ENCODE data around the gene STX16. TPM values are rescaled to one million over a fixed set of nuclear protein-coding genes. Genes with fewer than 3 reads are reported as not detected.

STX16 gene
- total and polyA plus RNA-seq, 2 of the 13 experiments (the other 11 are each of a cell fraction or from before 2014, with no cell fraction given), result 28.0 to 72.7 TPM

DNA sequence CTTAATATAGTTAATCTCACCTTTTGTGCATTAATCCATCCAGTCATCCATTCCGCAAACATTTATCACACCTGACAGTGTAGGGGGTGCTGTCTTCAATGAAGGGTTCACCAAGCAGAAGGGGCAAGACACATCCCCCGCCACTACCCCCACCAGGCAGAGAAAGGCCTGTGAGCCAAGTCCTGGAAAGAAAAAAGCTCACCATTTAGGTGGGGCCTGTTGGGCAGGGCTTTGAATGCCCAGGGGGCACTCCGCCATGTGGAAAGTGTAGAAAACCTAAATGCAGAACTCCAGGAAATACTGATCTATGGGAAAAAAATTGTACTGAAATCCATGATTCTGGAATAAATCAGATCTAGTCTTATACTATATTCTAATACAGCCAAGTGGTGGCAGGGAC, 4.8 kb upstream of the STX16 start:
- in situ Hi-C loops (cut with HindIII; ENCODE audit: extremely low pct_ligation_motif_present, low pct_unique_long_range_greater_than_20kb) (no loop called here), intact Hi-C loops (cut with micrococcal nuclease; ENCODE audit: unreplicated experiment) (no loop called here)
- ChIA-PET CTCF (ENCODE audit: low intra/inter-chr PET ratio, low total read pairs) (no interaction called here), POLR2A (no interaction called here)
- H3K27ac ChIP-seq (ENCODE audit: extremely low read length, insufficient read depth, low read length), result no peak overlapping the region
- TF ChIP-seq NFIC (IDR thresholded peaks at IDR 0.05; ENCODE audit: low read length) (no peak), HMG20A (CRISPR knock-in tag; IDR thresholded peaks at IDR 0.05; ENCODE audit: borderline replicate concordance) (no peak)
- no peaks in the 10 kb centered on the region for H3K36me3 ChIP-seq (replicated peaks in 1 of 2; ENCODE audit: control insufficient read depth in 1 of 2, insufficient read depth in 2 of 2, low read length in 2 of 2)
- H4K20me1 ChIP-seq (ENCODE audit: insufficient read depth, low read length), result no peaks in the 10 kb centered on the region
- no peaks in the 10 kb centered on the region for H3K9me3 ChIP-seq (ENCODE audit: low read length)
- DNase-seq (ENCODE audit: low spot score) (no peak), ATAC-seq (no peak), FAIRE-seq (no peak)
- H3K4me2 ChIP-seq (ENCODE audit: low read depth, low read length), result no peak overlapping the region
- BruUV-seq (replicated peaks), result no TSS peak
- H3K27me3 ChIP-seq (ENCODE audit: control insufficient read depth in 1 of 2, insufficient read depth in 2 of 2, low read length in 2 of 2), result peaks cover 0 to 6% of the 10 kb centered on the region in 2 experiments; a peak in 2 of 5 replicates
- no peak overlapping the region for H3K9ac ChIP-seq (ENCODE audit: insufficient read depth, low read depth, low read length)
- WGBS (ENCODE audit: low lambda C conversion rate), result 53% methylated on average over 3 of the region's 3 CpGs
- H2AFZ ChIP-seq (ENCODE audit: low read length), result no peak overlapping the region
- H3K4me3 ChIP-seq (replicated peaks in 1 of 3; ENCODE audit: insufficient read depth in 1 of 3, low read depth in 2 of 3, low read length in 3 of 3), result no peak overlapping the region
- peaks cover 2% of the 10 kb centered on the region for H3K79me2 ChIP-seq (ENCODE audit: insufficient read depth, low read length)
- H3K4me1 ChIP-seq (ENCODE audit: insufficient read depth, low read length), result peaks cover 22% of the 10 kb centered on the region

DNA sequence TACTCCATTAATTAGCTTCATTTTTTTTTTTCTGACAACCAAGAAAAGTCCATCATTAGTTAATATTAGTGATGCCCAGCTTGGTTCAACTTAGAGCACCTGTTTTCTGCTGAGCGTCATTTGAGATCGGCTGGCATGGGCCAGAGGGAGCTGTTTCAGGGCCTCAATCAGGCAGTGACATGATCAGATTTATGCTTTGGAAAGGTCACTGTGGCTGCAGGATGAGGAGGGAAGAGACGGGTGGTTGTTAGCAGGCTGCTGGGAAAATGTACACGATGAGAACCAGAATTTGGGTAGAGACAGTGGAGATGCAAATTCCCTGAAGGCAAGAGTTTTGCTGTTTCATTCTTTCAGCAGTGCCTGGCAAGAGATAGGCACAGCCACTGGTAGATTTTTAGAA, 4.4 kb upstream of the STX16 start:
- Histone ChIP-seq H3K27ac (ENCODE audit: extremely low read length, insufficient read depth, low read length) (no peak overlapping the region), H3K4me3 (replicated peaks in 1 of 3; ENCODE audit: insufficient read depth in 1 of 3, low read depth in 2 of 3, low read length in 3 of 3) (no peak overlapping the region), H3K4me2 (ENCODE audit: low read depth, low read length) (no peak overlapping the region), H3K36me3 (replicated peaks in 1 of 2; ENCODE audit: control insufficient read depth in 1 of 2, insufficient read depth in 2 of 2, low read length in 2 of 2) (no peaks in the 10 kb centered on the region), H3K9ac (ENCODE audit: insufficient read depth, low read depth, low read length) (no peak overlapping the region), H2AFZ (ENCODE audit: low read length) (no peak overlapping the region), H3K27me3 (ENCODE audit: control insufficient read depth in 1 of 2, insufficient read depth in 2 of 2, low read length in 2 of 2) (peaks cover 0 to 6% of the 10 kb centered on the region in 2 experiments; a peak in 2 of 5 replicates), H3K9me3 (ENCODE audit: low read length) (no peaks in the 10 kb centered on the region), H4K20me1 (ENCODE audit: insufficient read depth, low read length) (no peaks in the 10 kb centered on the region), H3K4me1 (ENCODE audit: insufficient read depth, low read length) (peaks cover 22% of the 10 kb centered on the region), H3K79me2 (ENCODE audit: insufficient read depth, low read length) (peaks cover 7% of the 10 kb centered on the region)
- ChIA-PET CTCF (ENCODE audit: low intra/inter-chr PET ratio, low total read pairs) (no interaction called here), POLR2A (no interaction called here)
- intact Hi-C loops (cut with micrococcal nuclease; ENCODE audit: unreplicated experiment) (no loop called here), in situ Hi-C loops (cut with HindIII; ENCODE audit: extremely low pct_ligation_motif_present, low pct_unique_long_range_greater_than_20kb) (no loop called here)
- FAIRE-seq, result no peak
- ATAC-seq, result no peak
- BruUV-seq (replicated peaks), result no TSS peak
- no peak for DNase-seq (ENCODE audit: low spot score)
- 54% methylated on average over 4 of the region's 4 CpGs for WGBS (ENCODE audit: low lambda C conversion rate)
- TF ChIP-seq IRX3 (CRISPR knock-in tag; IDR thresholded peaks at IDR 0.05; ENCODE audit: borderline replicate concordance, low read depth) (no peak), NFKBIZ (CRISPR knock-in tag; IDR thresholded peaks at IDR 0.05) (no peak), RBFOX2 (IDR thresholded peaks at IDR 0.05; ENCODE audit: low read depth, low read length) (no peak)
